Tibial nerve (tissue), 4 donors: Measurements from ENCODE around the gene XPO4. TPM values are rescaled to one million over a fixed set of nuclear protein-coding genes. Genes with fewer than 3 reads are reported as not detected.
"Not testable (repeated sequence)": the region's sequence is repeated elsewhere in the genome, so short reads cannot be mapped to it uniquely, and the experiment has no call there.

Source experiments
- DNase-seq, 2 donors: peaks; one replicate each; pipeline ENCODE4 v3.0.0-alpha.2; 2019; ENCODE audit warnings: low spot score in 2 of 2
- H3K27ac ChIP-seq, 4 donors: fragments of 200-600 bp; sonication (generic) in 3 of 4; one replicate each; pipeline ENCODE4 v1.5.1; 2017 to 2019; ENCODE audit warnings: mild to moderate bottlenecking in 1 of 4
- H3K27me3 ChIP-seq, 2 donors: fragments of 200-600 bp; sonication (generic) in 1 of 2; one replicate each; pipeline versions ENCODE4 v1.5.1 to v1.6.0; 2017 to 2019
- H3K36me3 ChIP-seq, 3 donors: fragments of 200-600 bp; sonication (generic); one replicate each; pipeline ENCODE4 v1.5.1; 2018 to 2019
- H3K4me1 ChIP-seq, 4 donors: fragments of 200-600 bp; sonication (generic) in 3 of 4; one replicate each; pipeline ENCODE4 v1.5.1; 2017 to 2019
- H3K4me3 ChIP-seq, 4 donors: fragments of 200-600 bp; sonication (generic) in 3 of 4; one replicate each; pipeline ENCODE4 v1.5.1; 2017 to 2019; ENCODE audit warnings: mild to moderate bottlenecking in 1 of 4, moderate library complexity in 1 of 4
- H3K9me3 ChIP-seq, 4 donors: fragments of 200-600 bp; sonication (generic) in 3 of 4; one replicate each; pipeline ENCODE4 v1.5.1; 2017 to 2019
- EP300 ChIP-seq, 2 donors: sonication (generic); formaldehyde crosslinking; IDR thresholded peaks; one replicate each; pipeline ENCODE4 v1.6.1; 2017; ENCODE audit warnings: antibody characterized with exemption in 2 of 2, mild to moderate bottlenecking in 1 of 2
- POLR2A ChIP-seq, 2 donors: fragments of 450-650 bp; IDR thresholded peaks; one replicate each; pipeline ENCODE4 v1.6.1; 2017; ENCODE audit warnings: antibody characterized with exemption in 2 of 2, mild to moderate bottlenecking in 2 of 2, moderate library complexity in 2 of 2
- WGBS, 2 donors: methylation state at CpG; one replicate each; pipeline ENCODE4 v1.1.5; 2018; 5-methylcytosine and 5-hydroxymethylcytosine counted together
- total RNA-seq, 4 donors: library from RNA; depleted of rRNA; stranded (reverse); fragments of >200 nt; gene quantifications; one replicate each; pipeline ENCODE4 v1.1.0, GENCODE V29; 2016
- TF ChIP-seq, protein P1 (sequence below), 5 experiments: fragments of 200-600 bp in 3 of 5; fragments of 450-650 bp in 2 of 5; sonication (generic) in 3 of 5; IDR thresholded peaks; one replicate each; pipeline ENCODE4 v1.5.1; 2016 to 2019; ENCODE audit warnings: antibody characterized with exemption in 5 of 5, mild to moderate bottlenecking in 3 of 5, moderate library complexity in 2 of 5

XPO4 gene
- total RNA-seq, 4 donors from 2014 or later = 15.3 to 28.8 (median 19.4) TPM

DNA sequence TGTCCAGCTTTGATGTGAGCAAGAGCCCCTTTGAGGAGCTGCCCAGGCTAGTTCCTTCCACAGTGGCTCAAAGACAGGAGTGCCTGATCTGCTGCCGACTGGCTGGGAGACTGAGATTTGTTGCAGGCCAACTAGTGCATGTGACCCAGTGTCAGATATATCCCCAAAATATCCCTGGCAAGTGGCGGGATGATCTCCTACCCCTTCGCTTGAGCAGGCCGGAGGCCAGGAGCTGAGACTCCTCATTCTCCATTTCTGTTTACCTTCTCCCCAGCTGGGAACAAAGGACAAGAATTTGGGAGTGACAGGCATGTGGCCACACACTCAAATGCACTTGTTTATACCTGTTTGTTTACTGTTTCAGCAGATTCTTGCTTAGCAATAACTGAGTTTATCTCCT is 37.1 kb upstream of the XPO4 start:
- TF ChIP-seq POLR2A (IDR thresholded peaks at IDR 0.05) (no peak), EP300 (IDR thresholded peaks at IDR 0.05) (no peak)
- TF ChIP-seq, protein P1, sequence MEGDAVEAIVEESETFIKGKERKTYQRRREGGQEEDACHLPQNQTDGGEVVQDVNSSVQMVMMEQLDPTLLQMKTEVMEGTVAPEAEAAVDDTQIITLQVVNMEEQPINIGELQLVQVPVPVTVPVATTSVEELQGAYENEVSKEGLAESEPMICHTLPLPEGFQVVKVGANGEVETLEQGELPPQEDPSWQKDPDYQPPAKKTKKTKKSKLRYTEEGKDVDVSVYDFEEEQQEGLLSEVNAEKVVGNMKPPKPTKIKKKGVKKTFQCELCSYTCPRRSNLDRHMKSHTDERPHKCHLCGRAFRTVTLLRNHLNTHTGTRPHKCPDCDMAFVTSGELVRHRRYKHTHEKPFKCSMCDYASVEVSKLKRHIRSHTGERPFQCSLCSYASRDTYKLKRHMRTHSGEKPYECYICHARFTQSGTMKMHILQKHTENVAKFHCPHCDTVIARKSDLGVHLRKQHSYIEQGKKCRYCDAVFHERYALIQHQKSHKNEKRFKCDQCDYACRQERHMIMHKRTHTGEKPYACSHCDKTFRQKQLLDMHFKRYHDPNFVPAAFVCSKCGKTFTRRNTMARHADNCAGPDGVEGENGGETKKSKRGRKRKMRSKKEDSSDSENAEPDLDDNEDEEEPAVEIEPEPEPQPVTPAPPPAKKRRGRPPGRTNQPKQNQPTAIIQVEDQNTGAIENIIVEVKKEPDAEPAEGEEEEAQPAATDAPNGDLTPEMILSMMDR (IDR thresholded peaks at IDR 0.05) = no peak
- peaks cover 0 to 9% (median 0%) of the 10 kb centered on the region in 4 donors for H3K4me1 ChIP-seq
- no peak overlapping the region for H3K4me3 ChIP-seq
- H3K36me3 ChIP-seq = no peaks in the 10 kb centered on the region
- DNase-seq = no peak
- H3K9me3 ChIP-seq = no peaks in the 10 kb centered on the region
- WGBS, 2 donors = 55 to 59% methylated on average over 4 of the region's 4 CpGs
- H3K27ac ChIP-seq = no peak overlapping the region
- no peaks in the 10 kb centered on the region for H3K27me3 ChIP-seq

DNA sequence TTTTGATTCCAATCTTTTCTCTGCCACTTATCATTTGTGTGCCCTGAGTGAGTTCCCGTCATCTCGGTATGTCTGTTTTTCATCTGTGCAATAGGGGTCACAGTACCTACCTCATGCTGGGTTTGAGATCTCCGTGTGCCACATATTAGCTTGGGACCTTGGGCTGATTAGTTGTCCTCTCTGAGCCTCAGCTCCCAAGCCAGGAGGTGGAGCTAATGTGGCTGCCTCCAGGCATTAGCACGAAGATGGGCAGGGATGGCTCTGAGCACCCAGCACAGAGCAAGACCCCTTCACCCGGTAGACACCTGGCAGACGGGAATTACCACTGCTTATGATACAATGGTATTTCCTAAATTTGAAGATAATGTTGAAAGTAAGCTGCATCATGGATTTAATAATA is 35.8 kb upstream of the XPO4 start:
- no peak for DNase-seq
- Histone ChIP-seq H3K4me1 (peaks cover 0 to 4% (median 0%) of the 10 kb centered on the region in 4 donors), H3K4me3 (no peak overlapping the region), H3K36me3 (no peaks in the 10 kb centered on the region), H3K9me3 (no peaks in the 10 kb centered on the region), H3K27me3 (no peaks in the 10 kb centered on the region), H3K27ac (no peak overlapping the region)
- 76 to 79% methylated on average over 6 of the region's 6 CpGs for WGBS, 2 donors
- TF ChIP-seq, protein P1 (IDR thresholded peaks at IDR 0.05) = no peak
- no peak for TF ChIP-seq POLR2A (IDR thresholded peaks at IDR 0.05)
- TF ChIP-seq EP300 (IDR thresholded peaks at IDR 0.05) = no peak

DNA sequence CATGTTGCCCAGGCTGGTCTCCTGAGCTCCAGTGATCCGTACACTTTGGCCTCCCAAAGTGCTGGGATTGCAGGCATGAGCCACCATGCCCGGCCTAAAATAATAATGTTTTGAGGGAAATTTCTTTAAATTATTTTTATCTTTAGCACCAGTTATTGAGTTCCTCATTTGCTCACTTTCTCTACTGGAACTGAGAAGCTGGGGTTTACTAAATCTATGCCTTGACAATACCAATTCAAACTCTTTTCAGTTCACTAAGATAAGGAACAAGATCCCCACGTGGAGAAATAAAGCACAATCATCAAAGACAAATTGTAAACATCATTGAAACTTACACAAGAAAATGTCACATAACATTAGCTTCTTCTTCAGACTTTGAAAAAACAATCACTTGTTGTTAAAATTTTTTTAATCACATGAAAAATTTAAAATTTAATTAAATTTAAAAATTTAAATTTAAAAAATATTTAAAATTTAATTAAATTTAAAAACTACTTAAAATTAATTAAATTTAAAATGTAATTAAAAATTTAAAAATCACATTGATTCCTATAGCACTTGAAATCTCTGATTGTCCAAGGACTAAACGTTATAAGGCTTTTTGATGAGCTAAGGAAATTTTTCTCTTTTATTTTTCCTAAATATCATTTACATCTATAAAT is 25.2 kb upstream of the XPO4 start:
- no peak for DNase-seq
- Histone ChIP-seq H3K4me3 (no peak overlapping the region), H3K9me3 (no peaks in the 10 kb centered on the region), H3K4me1 (no peaks in the 10 kb centered on the region), H3K36me3 (no peaks in the 10 kb centered on the region), H3K27me3 (no peaks in the 10 kb centered on the region), H3K27ac (no peak overlapping the region)
- TF ChIP-seq, protein P1 (IDR thresholded peaks at IDR 0.05) = no peak
- no peak for TF ChIP-seq POLR2A (IDR thresholded peaks at IDR 0.05)
- TF ChIP-seq EP300 (IDR thresholded peaks at IDR 0.05) = no peak
- 62 to 64% methylated on average over 4 of the region's 4 CpGs for WGBS, 2 donors

DNA sequence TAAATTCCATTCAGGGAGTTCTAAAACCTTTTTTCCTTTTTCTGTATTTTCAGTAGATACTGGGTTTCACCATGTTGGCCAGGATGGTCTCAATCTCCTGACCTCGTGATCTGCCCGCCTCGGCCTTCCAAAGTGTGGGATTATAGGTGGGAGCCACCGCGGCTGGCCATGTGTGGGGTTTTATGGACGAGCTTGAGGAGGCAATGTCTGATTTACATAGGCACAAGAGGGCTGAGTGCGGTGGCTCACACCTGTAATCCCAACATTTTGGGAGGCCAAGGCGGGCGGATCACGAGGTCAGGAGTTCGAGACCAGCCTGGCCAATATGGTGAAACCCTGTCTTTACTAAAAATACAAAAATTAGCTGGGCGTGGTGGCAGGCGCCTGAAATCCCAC is 22.8 kb upstream of the XPO4 start:
- DNase-seq, H3K27me3 ChIP-seq: not testable (repeated sequence)
- 68 to 77% methylated on average over 13 of the region's 13 CpGs for WGBS, 2 donors

DNA sequence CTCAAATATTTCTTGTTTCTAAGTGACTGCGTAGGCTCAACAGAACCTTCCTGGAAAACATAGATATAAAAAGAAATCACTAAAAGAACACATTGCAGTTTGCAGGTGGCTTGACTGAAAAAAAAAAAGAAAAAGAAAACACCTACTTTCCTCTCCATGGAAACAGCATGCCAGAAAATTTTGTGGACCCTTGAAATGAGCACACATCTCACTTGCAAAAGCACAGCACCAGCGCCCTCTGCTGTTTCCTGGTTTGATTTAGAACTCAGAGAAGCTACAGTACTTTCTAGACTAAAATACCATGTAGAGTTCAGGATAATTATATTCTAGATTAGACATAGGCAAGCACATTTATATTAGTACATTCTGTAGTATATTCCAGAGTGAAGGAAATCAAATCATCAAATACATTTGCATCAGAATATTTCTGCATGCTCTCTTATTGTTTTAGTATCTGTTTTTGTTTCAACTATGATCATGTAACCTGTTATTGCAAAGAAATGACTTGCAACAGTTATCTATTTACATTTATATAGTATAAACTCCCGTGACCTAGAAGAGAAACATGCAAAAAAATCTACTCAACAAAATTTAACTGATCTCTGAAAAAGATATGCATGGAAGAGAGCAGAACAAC is 22.3 kb upstream of the XPO4 start:
- no peak overlapping the region for H3K27ac ChIP-seq
- H3K36me3 ChIP-seq = no peaks in the 10 kb centered on the region
- no peak overlapping the region for H3K4me3 ChIP-seq
- TF ChIP-seq, protein P1 (IDR thresholded peaks at IDR 0.05) = peak; percentile 47 to 79 (median 61)
- TF ChIP-seq EP300 (IDR thresholded peaks at IDR 0.05) = no peak
- WGBS, 2 donors = 22 to 29% methylated on average over 3 of the region's 3 CpGs
- no peaks in the 10 kb centered on the region for H3K27me3 ChIP-seq
- peak; percentile 53 to 93 for DNase-seq
- no peaks in the 10 kb centered on the region for H3K4me1 ChIP-seq
- no peaks in the 10 kb centered on the region for H3K9me3 ChIP-seq

More for the DNA sequence above, 22.8 kb upstream of the XPO4 start:
- H3K4me1 ChIP-seq, H3K27ac ChIP-seq, H3K4me3 ChIP-seq, H3K9me3 ChIP-seq, H3K36me3 ChIP-seq: not testable (repeated sequence)
